ENCODE results near the gene CENPO. TPM values are rescaled to one million over a fixed set of nuclear protein-coding genes. Genes with fewer than 3 reads are reported as not detected.

Gene CENPO
- total and polyA plus RNA-seq, 2 experiments from 2014 or later, result 13.2 to 13.3 TPM

- no peak overlapping the region for H3K4me3 ChIP-seq
- no peaks in the 10 kb centered on the region for H3K79me2 ChIP-seq (ENCODE audit: insufficient read depth)
- no peak for DNase-seq
- H3K9me2 ChIP-seq (ENCODE audit: insufficient read depth), result no peaks in the 10 kb centered on the region
- H4K20me1 ChIP-seq (ENCODE audit: insufficient read depth), result no peaks in the 10 kb centered on the region
- in situ Hi-C loops (cut with MboI), result no loop called here
- no peaks in the 10 kb centered on the region for H3F3A ChIP-seq (ENCODE audit: insufficient read depth)
- no peak overlapping the region for H3K27ac ChIP-seq
- H3K4me2 ChIP-seq (ENCODE audit: unreplicated experiment), result no peak overlapping the region
- no peaks in the 10 kb centered on the region for H3K4me1 ChIP-seq (ENCODE audit: insufficient read depth)
- WGBS, 2 experiments (ENCODE audit: low coverage in 1 of 2, low lambda C conversion rate in 2 of 2, missing lambda C conversion rate in 2 of 2), result 80 to 85% methylated on average over 3 of the region's 3 CpGs
- TF ChIP-seq EZH2phosphoT487 (IDR thresholded peaks at IDR 0.05; ENCODE audit: insufficient read depth, low read depth), result no peak
- no peak for TF ChIP-seq EZH2 (IDR thresholded peaks at IDR 0.05; ENCODE audit: insufficient read depth, poor library complexity, severe bottlenecking)
- no peaks in the 10 kb centered on the region for H3K9me3 ChIP-seq (ENCODE audit: low read depth)
- no peaks in the 10 kb centered on the region for H3K27me3 ChIP-seq (replicated peaks; ENCODE audit: insufficient read depth)
- no peak overlapping the region for H2AFZ ChIP-seq
- H3K9ac ChIP-seq, result no peak overlapping the region
- H3K36me3 ChIP-seq (ENCODE audit: low read depth), result no peaks in the 10 kb centered on the region
These were observed 70.4 kb downstream of the CENPO start for GRCh38 chr2:24863641-24864040.

GRCh38 chr2:24866946-24867345 lies 73.7 kb downstream of the CENPO start:
- DNase-seq, result no peak
- Histone ChIP-seq H3K27me3 (replicated peaks; ENCODE audit: insufficient read depth) (no peaks in the 10 kb centered on the region), H3K4me1 (ENCODE audit: insufficient read depth) (no peaks in the 10 kb centered on the region), H3K9me2 (ENCODE audit: insufficient read depth) (no peaks in the 10 kb centered on the region), H3K9ac (no peak overlapping the region), H3K27ac (no peak overlapping the region), H3K36me3 (ENCODE audit: low read depth) (no peaks in the 10 kb centered on the region), H4K20me1 (ENCODE audit: insufficient read depth) (no peaks in the 10 kb centered on the region), H2AFZ (no peak overlapping the region), H3K4me3 (no peak overlapping the region), H3K79me2 (ENCODE audit: insufficient read depth) (no peaks in the 10 kb centered on the region), H3F3A (ENCODE audit: insufficient read depth) (no peaks in the 10 kb centered on the region), H3K9me3 (ENCODE audit: low read depth) (no peaks in the 10 kb centered on the region), H3K4me2 (ENCODE audit: unreplicated experiment) (no peak overlapping the region)
- in situ Hi-C loops (cut with MboI), result no loop called here
- 96 to 98% methylated on average over 6 of the region's 6 CpGs for WGBS, 2 experiments (ENCODE audit: low coverage in 1 of 2, low lambda C conversion rate in 2 of 2, missing lambda C conversion rate in 2 of 2)
- no peak for TF ChIP-seq EZH2 (IDR thresholded peaks at IDR 0.05; ENCODE audit: insufficient read depth, poor library complexity, severe bottlenecking)
- TF ChIP-seq EZH2phosphoT487 (IDR thresholded peaks at IDR 0.05; ENCODE audit: insufficient read depth, low read depth), result no peak

- DNase-seq, result no peak
- Histone ChIP-seq H3K9ac (no peak overlapping the region), H3K4me2 (ENCODE audit: unreplicated experiment) (no peak overlapping the region), H3K4me3 (no peak overlapping the region), H4K20me1 (ENCODE audit: insufficient read depth) (no peaks in the 10 kb centered on the region), H3K36me3 (ENCODE audit: low read depth) (no peaks in the 10 kb centered on the region), H3F3A (ENCODE audit: insufficient read depth) (no peaks in the 10 kb centered on the region), H3K79me2 (ENCODE audit: insufficient read depth) (no peaks in the 10 kb centered on the region), H2AFZ (no peak overlapping the region), H3K4me1 (ENCODE audit: insufficient read depth) (no peaks in the 10 kb centered on the region), H3K9me3 (ENCODE audit: low read depth) (no peaks in the 10 kb centered on the region), H3K27me3 (replicated peaks; ENCODE audit: insufficient read depth) (no peaks in the 10 kb centered on the region), H3K9me2 (ENCODE audit: insufficient read depth) (no peaks in the 10 kb centered on the region), H3K27ac (no peak overlapping the region)
- in situ Hi-C loops (cut with MboI), result no loop called here
- 98 to 100% methylated on average over 3 to 5 of the region's 5 CpGs for WGBS, 2 experiments (ENCODE audit: low coverage in 1 of 2, low lambda C conversion rate in 2 of 2, missing lambda C conversion rate in 2 of 2)
- TF ChIP-seq EZH2 (IDR thresholded peaks at IDR 0.05; ENCODE audit: insufficient read depth, poor library complexity, severe bottlenecking) (no peak), EZH2phosphoT487 (IDR thresholded peaks at IDR 0.05; ENCODE audit: insufficient read depth, low read depth) (no peak)
These were observed 77.2 kb downstream of the CENPO start for GRCh38 chr2:24870440-24870839.

- in situ Hi-C loops (cut with MboI), result no loop called here
These were observed 77.9 kb downstream of the CENPO start for GRCh38 chr2:24870891-24871705.

More at GRCh38 chr2:24870891-24871705, 77.9 kb downstream of the CENPO start:
- Histone ChIP-seq H3K4me2 (ENCODE audit: unreplicated experiment) (no peak overlapping the region), H3K36me3 (ENCODE audit: low read depth) (no peaks in the 10 kb centered on the region), H3K9ac (no peak overlapping the region), H3K4me3 (no peak overlapping the region), H3K9me3 (ENCODE audit: low read depth) (no peaks in the 10 kb centered on the region), H3K4me1 (ENCODE audit: insufficient read depth) (no peaks in the 10 kb centered on the region), H3K27ac (no peak overlapping the region), H3K27me3 (replicated peaks; ENCODE audit: insufficient read depth) (no peaks in the 10 kb centered on the region), H3K9me2 (ENCODE audit: insufficient read depth) (no peaks in the 10 kb centered on the region), H3K79me2 (ENCODE audit: insufficient read depth) (no peaks in the 10 kb centered on the region), H3F3A (ENCODE audit: insufficient read depth) (no peaks in the 10 kb centered on the region), H4K20me1 (ENCODE audit: insufficient read depth) (no peaks in the 10 kb centered on the region), H2AFZ (no peak overlapping the region)
- 94 to 95% methylated on average over 16 of the region's 16 CpGs for WGBS, 2 experiments (ENCODE audit: low coverage in 1 of 2, low lambda C conversion rate in 2 of 2, missing lambda C conversion rate in 2 of 2)
- DNase-seq, result no peak
- TF ChIP-seq EZH2phosphoT487 (IDR thresholded peaks at IDR 0.05; ENCODE audit: insufficient read depth, low read depth) (no peak), EZH2 (IDR thresholded peaks at IDR 0.05; ENCODE audit: insufficient read depth, poor library complexity, severe bottlenecking) (no peak)

Data from GM23248 (cell line).